ENCODE measurements around the gene LCN10. TPM values are rescaled to one million over a fixed set of nuclear protein-coding genes. Genes with fewer than 3 reads are reported as not detected.

Gene LCN10
- total RNA-seq, 1 donor from 2014 or later, result not detected

- H3K4me3 Mint-ChIP-seq (ENCODE audit: unreplicated experiment), result no peak overlapping the region
- no peaks in the 10 kb centered on the region for H3K4me1 Mint-ChIP-seq (ENCODE audit: unreplicated experiment)
- no peaks in the 10 kb centered on the region for H3K36me3 Mint-ChIP-seq (ENCODE audit: unreplicated experiment)
- H3K27me3 Mint-ChIP-seq (ENCODE audit: unreplicated experiment), result peaks cover 20% of the 10 kb centered on the region
- H3K9me3 Mint-ChIP-seq (ENCODE audit: unreplicated experiment), result peaks cover 12% of the 10 kb centered on the region
- H3K27ac Mint-ChIP-seq (ENCODE audit: unreplicated experiment), result no peak overlapping the region
- DNase-seq (ENCODE audit: extremely low spot score, unreplicated experiment), result no peak
- TF ChIP-seq, protein P1, sequence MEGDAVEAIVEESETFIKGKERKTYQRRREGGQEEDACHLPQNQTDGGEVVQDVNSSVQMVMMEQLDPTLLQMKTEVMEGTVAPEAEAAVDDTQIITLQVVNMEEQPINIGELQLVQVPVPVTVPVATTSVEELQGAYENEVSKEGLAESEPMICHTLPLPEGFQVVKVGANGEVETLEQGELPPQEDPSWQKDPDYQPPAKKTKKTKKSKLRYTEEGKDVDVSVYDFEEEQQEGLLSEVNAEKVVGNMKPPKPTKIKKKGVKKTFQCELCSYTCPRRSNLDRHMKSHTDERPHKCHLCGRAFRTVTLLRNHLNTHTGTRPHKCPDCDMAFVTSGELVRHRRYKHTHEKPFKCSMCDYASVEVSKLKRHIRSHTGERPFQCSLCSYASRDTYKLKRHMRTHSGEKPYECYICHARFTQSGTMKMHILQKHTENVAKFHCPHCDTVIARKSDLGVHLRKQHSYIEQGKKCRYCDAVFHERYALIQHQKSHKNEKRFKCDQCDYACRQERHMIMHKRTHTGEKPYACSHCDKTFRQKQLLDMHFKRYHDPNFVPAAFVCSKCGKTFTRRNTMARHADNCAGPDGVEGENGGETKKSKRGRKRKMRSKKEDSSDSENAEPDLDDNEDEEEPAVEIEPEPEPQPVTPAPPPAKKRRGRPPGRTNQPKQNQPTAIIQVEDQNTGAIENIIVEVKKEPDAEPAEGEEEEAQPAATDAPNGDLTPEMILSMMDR (IDR thresholded peaks at IDR 0.05), result no peak
Observed at GRCh38 chr9:136751814-136752213, 9.1 kb upstream of the LCN10 start.

DNA sequence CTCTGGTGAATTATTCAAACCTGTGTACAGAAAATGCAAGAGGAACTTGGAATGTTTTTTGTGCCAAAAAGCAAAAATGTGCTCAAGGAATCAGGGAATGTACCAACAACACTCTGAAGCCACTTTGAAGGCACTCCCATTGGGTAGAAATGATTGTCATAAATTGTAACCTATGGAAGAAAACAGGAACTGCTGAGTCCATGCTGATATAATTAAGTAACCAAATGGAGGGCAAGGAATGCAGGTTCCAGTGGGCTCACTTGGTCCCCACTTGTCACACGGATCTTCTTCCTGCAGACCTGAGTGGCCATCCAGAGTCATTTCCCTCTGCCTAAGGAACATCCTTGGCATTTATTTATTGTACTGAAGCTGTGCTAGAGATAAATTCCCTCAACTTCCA, 8.5 kb upstream of the LCN10 start:
- H3K4me1 Mint-ChIP-seq (ENCODE audit: unreplicated experiment), result no peaks in the 10 kb centered on the region
- no peak overlapping the region for H3K27ac Mint-ChIP-seq (ENCODE audit: unreplicated experiment)
- TF ChIP-seq, protein P1 (IDR thresholded peaks at IDR 0.05), result no peak
- peaks cover 12% of the 10 kb centered on the region for H3K9me3 Mint-ChIP-seq (ENCODE audit: unreplicated experiment)
- H3K4me3 Mint-ChIP-seq (ENCODE audit: unreplicated experiment), result no peak overlapping the region
- no peak for DNase-seq (ENCODE audit: extremely low spot score, unreplicated experiment)
- H3K36me3 Mint-ChIP-seq (ENCODE audit: unreplicated experiment), result no peaks in the 10 kb centered on the region
- H3K27me3 Mint-ChIP-seq (ENCODE audit: unreplicated experiment), result peaks cover 20% of the 10 kb centered on the region

DNA sequence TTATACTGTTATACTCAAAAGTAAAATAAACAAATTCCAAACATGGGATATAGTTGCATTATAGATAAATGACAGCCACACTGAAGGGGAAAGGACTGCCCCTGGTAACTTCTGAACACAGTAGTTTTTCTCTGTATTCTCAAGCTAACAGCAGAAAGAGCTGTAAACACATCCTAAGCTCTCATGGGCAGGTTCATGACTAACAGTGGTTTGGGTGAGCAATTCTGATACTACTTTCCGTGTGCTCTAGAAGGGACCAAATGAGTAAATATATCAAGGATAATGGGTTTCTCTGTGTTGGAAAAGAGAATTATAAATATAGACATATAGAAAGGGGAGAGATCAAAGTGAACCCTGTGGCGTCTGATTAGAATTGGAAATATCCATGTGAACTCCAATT, 7.8 kb upstream of the LCN10 start:
- H3K36me3 Mint-ChIP-seq (ENCODE audit: unreplicated experiment), result no peaks in the 10 kb centered on the region
- H3K4me3 Mint-ChIP-seq (ENCODE audit: unreplicated experiment), result no peak overlapping the region
- TF ChIP-seq, protein P1 (IDR thresholded peaks at IDR 0.05), result no peak
- no peaks in the 10 kb centered on the region for H3K4me1 Mint-ChIP-seq (ENCODE audit: unreplicated experiment)
- peaks cover 12% of the 10 kb centered on the region for H3K9me3 Mint-ChIP-seq (ENCODE audit: unreplicated experiment)
- DNase-seq (ENCODE audit: extremely low spot score, unreplicated experiment), result no peak
- H3K27me3 Mint-ChIP-seq (ENCODE audit: unreplicated experiment), result peaks cover 20% of the 10 kb centered on the region
- H3K27ac Mint-ChIP-seq (ENCODE audit: unreplicated experiment), result no peak overlapping the region

- Mint-ChIP-seq H3K4me3 (ENCODE audit: unreplicated experiment) (no peak overlapping the region), H3K27me3 (ENCODE audit: unreplicated experiment) (peaks cover 20% of the 10 kb centered on the region), H3K4me1 (ENCODE audit: unreplicated experiment) (no peaks in the 10 kb centered on the region), H3K9me3 (ENCODE audit: unreplicated experiment) (peaks cover 12% of the 10 kb centered on the region), H3K36me3 (ENCODE audit: unreplicated experiment) (no peaks in the 10 kb centered on the region), H3K27ac (ENCODE audit: unreplicated experiment) (no peak overlapping the region)
- no peak for DNase-seq (ENCODE audit: extremely low spot score, unreplicated experiment)
- TF ChIP-seq, protein P1 (IDR thresholded peaks at IDR 0.05), result no peak
Observed at GRCh38 chr9:136748666-136749611, 6.2 kb upstream of the LCN10 start.

- peaks cover 20% of the 10 kb centered on the region for H3K27me3 Mint-ChIP-seq (ENCODE audit: unreplicated experiment)
- TF ChIP-seq, protein P1 (IDR thresholded peaks at IDR 0.05), result no peak
- no peak for DNase-seq (ENCODE audit: extremely low spot score, unreplicated experiment)
- H3K4me3 Mint-ChIP-seq (ENCODE audit: unreplicated experiment), result no peak within 1 kb of the TSS
- H3K36me3 Mint-ChIP-seq (ENCODE audit: unreplicated experiment), result no peaks in the 10 kb centered on the region
- no peaks in the 10 kb centered on the region for H3K4me1 Mint-ChIP-seq (ENCODE audit: unreplicated experiment)
- peaks cover 12% of the 10 kb centered on the region for H3K9me3 Mint-ChIP-seq (ENCODE audit: unreplicated experiment)
- H3K27ac Mint-ChIP-seq (ENCODE audit: unreplicated experiment), result no peak within 1 kb of the TSS
Observed at GRCh38 chr9:136748201-136748600, 5.5 kb upstream of the LCN10 start, which contains the start of gene LCN6. Gene LCN6 (minus strand): TSS chr9:136748525. CDS start chr9:136748483, 42 bp downstream.

Measured in osteocyte (in vitro differentiated cells).